Osteoblast (primary cell): Measurements from ENCODE around the gene ZDHHC5. TPM values are rescaled to one million over a fixed set of nuclear protein-coding genes. Genes with fewer than 3 reads are reported as not detected.
A peak's percentile ranks its signal among the peaks of the same experiment; 100 is the strongest.

Source experiments
- DNase-seq: peaks from one replicate; pipeline ENCODE4 v3.0.0; 2011; ENCODE audit warnings: low spot score, mixed read lengths; ENCODE audit not compliant: insufficient read length; ENCODE audit errors: missing footprints
- H2AFZ ChIP-seq: 2 replicates; pipeline ENCODE4 v1.6.0; 2011; ENCODE audit warnings: mild to moderate bottlenecking, low read length
- H3K27ac ChIP-seq: 2 replicates; pipeline ENCODE4 v1.5.1; 2011; ENCODE audit warnings: mild to moderate bottlenecking, low read depth, low read length, moderate library complexity
- H3K27me3 ChIP-seq: 2 replicates; pipeline ENCODE4 v1.6.0; 2012; ENCODE audit warnings: mild to moderate bottlenecking, control low read depth, inconsistent platforms, low read length, moderate library complexity; ENCODE audit not compliant: insufficient read depth
- H3K36me3 ChIP-seq: 2 replicates; pipeline ENCODE4 v1.5.1; 2011; ENCODE audit warnings: mild to moderate bottlenecking, low read length, control low read depth, moderate library complexity; ENCODE audit not compliant: insufficient read depth
- H3K4me1 ChIP-seq: 2 replicates; pipeline ENCODE4 v1.5.1; 2011; ENCODE audit warnings: mild to moderate bottlenecking, low read length, control low read depth, moderate library complexity; ENCODE audit not compliant: insufficient read depth
- H3K4me2 ChIP-seq: 2 replicates; pipeline ENCODE4 v1.6.0; 2011; ENCODE audit warnings: mild to moderate bottlenecking, low read length; ENCODE audit not compliant: insufficient read depth
- H3K4me3 ChIP-seq: fragments of 200-600 bp; sonication (generic); 3 replicates; pipeline ENCODE4 v1.5.1; 2012; ENCODE audit warnings: mild to moderate bottlenecking, low read length, inconsistent platforms; ENCODE audit not compliant: insufficient read depth
- H3K79me2 ChIP-seq: 2 replicates; pipeline ENCODE4 v1.6.0; 2012; ENCODE audit warnings: mild to moderate bottlenecking, low read length, control low read depth, inconsistent platforms; ENCODE audit not compliant: insufficient read depth
- H3K9me3 ChIP-seq: 2 replicates; pipeline ENCODE4 v1.5.1; 2011; ENCODE audit warnings: low read depth, low read length, control low read depth
- H4K20me1 ChIP-seq: 2 replicates; pipeline ENCODE4 v1.6.0; 2012; ENCODE audit warnings: mild to moderate bottlenecking, low read length, control low read depth; ENCODE audit not compliant: insufficient read depth
- CTCF ChIP-seq: IDR thresholded peaks from 2 replicates; pipeline ENCODE4 v1.5.1; 2011; ENCODE audit warnings: mild to moderate bottlenecking, low read depth, low read length, moderate library complexity; ENCODE audit errors: extremely low read depth
- total RNA-seq: library from RNA; depleted of rRNA; stranded (reverse); fragments of >200 nt; gene quantifications from 2 replicates; pipeline ENCODE4 v1.2.3, GENCODE V29; 2012

Gene ZDHHC5
- total RNA-seq, 1 donor = 48.9 TPM

GRCh38 chr11:57698843-57699365, 31.0 kb downstream of the ZDHHC5 start:
- Histone ChIP-seq H3K79me2 (no peaks in the 10 kb centered on the region), H2AFZ (no peak overlapping the region), H3K4me1 (peaks cover 6% of the 10 kb centered on the region), H3K27me3 (no peaks in the 10 kb centered on the region), H4K20me1 (peaks cover 1% of the 10 kb centered on the region), H3K4me3 (no peak overlapping the region), H3K9me3 (no peaks in the 10 kb centered on the region), H3K36me3 (peaks cover 69% of the 10 kb centered on the region), H3K27ac (no peak overlapping the region), H3K4me2 (no peak overlapping the region)
- no peak for TF ChIP-seq CTCF
- no peak for DNase-seq

GRCh38 chr11:57699813-57700212, 31.9 kb downstream of the ZDHHC5 start:
- Histone ChIP-seq H3K27me3 (no peaks in the 10 kb centered on the region), H3K4me1 (peaks cover 7% of the 10 kb centered on the region), H2AFZ (no peak overlapping the region), H3K36me3 (peaks cover 70% of the 10 kb centered on the region), H3K79me2 (peaks cover under 1% of the 10 kb centered on the region), H4K20me1 (peaks cover 3% of the 10 kb centered on the region), H3K27ac (no peak overlapping the region), H3K9me3 (no peaks in the 10 kb centered on the region), H3K4me2 (no peak overlapping the region), H3K4me3 (no peak overlapping the region)
- no peak for DNase-seq
- no peak for TF ChIP-seq CTCF

GRCh38 chr11:57700425-57700824, 32.5 kb downstream of the ZDHHC5 start:
- Histone ChIP-seq H3K9me3 (no peaks in the 10 kb centered on the region), H3K27ac (no peak overlapping the region), H3K4me2 (no peak overlapping the region), H3K36me3 (peaks cover 71% of the 10 kb centered on the region), H3K4me3 (no peak overlapping the region), H2AFZ (no peak overlapping the region), H4K20me1 (peaks cover 3% of the 10 kb centered on the region), H3K27me3 (no peaks in the 10 kb centered on the region), H3K4me1 (peaks cover 7% of the 10 kb centered on the region), H3K79me2 (peaks cover 3% of the 10 kb centered on the region)
- TF ChIP-seq CTCF = no peak
- DNase-seq = peak; percentile 49

- DNase-seq = peak; percentile 52
- Histone ChIP-seq H3K79me2 (peaks cover 20% of the 10 kb centered on the region), H2AFZ (no peak overlapping the region), H3K4me1 (peaks cover 7% of the 10 kb centered on the region), H3K4me2 (no peak overlapping the region), H3K36me3 (peaks cover 58% of the 10 kb centered on the region), H3K9me3 (no peaks in the 10 kb centered on the region), H3K4me3 (no peak overlapping the region), H3K27ac (peak overlapping the region; percentile 71), H3K27me3 (no peaks in the 10 kb centered on the region), H4K20me1 (peaks cover 9% of the 10 kb centered on the region)
- no peak for TF ChIP-seq CTCF
Measured at GRCh38 chr11:57703341-57703740, 35.4 kb downstream of the ZDHHC5 start.
